ENCODE data around the gene KIF6.

DNA sequence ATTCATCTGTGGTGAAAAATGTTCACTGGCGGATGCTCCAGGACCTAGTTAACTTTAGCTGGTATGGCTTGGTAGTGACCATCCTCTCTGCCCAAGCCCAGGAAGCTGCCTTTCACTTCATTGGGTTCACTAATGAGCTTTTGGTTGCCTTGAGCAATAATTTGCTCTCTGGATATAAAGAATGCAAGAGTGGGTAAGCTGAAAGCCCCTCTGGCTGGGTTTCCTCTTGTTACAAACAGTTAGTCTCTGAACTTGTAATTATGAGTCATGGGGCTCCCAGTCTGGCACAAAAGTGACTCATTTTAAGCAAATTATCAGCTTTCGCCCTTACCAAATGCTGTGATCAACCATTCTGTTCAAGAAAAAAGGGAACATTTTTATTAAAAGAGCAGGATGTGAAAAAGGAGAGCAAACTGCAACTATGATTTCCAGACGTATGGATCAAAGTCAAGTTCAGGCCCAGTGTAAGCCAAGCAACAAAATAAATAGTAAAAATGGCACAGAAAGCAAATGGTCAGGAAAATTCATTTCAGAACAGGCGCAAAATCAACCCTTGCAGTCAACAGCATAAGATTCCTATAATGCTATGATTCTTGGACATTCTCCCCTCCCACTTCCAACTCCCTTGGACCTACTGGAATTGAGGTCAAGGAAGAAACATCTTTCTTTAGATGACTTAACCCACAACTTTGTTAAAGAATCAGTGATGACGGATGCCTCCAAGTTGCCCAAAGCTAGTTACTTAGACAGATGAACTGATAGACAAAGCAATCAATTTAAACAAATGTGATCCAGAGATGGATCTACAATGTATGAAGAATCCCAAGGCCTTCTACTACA is 272.7 kb downstream of the KIF6 start:
- TF ChIP-seq, protein P1, sequence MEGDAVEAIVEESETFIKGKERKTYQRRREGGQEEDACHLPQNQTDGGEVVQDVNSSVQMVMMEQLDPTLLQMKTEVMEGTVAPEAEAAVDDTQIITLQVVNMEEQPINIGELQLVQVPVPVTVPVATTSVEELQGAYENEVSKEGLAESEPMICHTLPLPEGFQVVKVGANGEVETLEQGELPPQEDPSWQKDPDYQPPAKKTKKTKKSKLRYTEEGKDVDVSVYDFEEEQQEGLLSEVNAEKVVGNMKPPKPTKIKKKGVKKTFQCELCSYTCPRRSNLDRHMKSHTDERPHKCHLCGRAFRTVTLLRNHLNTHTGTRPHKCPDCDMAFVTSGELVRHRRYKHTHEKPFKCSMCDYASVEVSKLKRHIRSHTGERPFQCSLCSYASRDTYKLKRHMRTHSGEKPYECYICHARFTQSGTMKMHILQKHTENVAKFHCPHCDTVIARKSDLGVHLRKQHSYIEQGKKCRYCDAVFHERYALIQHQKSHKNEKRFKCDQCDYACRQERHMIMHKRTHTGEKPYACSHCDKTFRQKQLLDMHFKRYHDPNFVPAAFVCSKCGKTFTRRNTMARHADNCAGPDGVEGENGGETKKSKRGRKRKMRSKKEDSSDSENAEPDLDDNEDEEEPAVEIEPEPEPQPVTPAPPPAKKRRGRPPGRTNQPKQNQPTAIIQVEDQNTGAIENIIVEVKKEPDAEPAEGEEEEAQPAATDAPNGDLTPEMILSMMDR (IDR thresholded peaks at IDR 0.05; ENCODE audit: insufficient read depth, low read length, poor library complexity, severe bottlenecking) = no peak
- no peak for TF ChIP-seq EZH2phosphoT487 (conservative IDR thresholded peaks at IDR 0.05; ENCODE audit: low read length)
